ENCODE measurements around the gene HMG20B.

DNA sequence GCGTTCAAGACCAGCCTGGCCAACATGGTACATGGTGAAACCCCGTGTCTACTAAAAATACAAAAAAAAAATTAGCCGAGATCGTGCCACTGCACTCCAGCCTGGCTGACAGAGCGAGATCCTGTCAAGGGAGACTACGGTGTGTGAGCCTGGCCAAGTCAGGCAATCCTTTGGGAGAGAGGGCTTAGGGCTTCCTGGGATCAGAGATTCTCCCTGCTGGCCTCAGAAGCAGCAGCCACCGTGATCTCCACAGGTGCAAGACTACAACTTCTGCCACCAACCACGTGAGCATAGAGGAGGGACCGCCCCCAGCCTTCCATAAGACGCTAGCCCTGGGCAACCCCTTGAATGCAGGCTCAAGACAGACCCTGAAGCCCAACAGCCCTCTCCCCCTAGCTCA lies 22.9 kb upstream of the HMG20B start:
- TF ChIP-seq, protein P1, sequence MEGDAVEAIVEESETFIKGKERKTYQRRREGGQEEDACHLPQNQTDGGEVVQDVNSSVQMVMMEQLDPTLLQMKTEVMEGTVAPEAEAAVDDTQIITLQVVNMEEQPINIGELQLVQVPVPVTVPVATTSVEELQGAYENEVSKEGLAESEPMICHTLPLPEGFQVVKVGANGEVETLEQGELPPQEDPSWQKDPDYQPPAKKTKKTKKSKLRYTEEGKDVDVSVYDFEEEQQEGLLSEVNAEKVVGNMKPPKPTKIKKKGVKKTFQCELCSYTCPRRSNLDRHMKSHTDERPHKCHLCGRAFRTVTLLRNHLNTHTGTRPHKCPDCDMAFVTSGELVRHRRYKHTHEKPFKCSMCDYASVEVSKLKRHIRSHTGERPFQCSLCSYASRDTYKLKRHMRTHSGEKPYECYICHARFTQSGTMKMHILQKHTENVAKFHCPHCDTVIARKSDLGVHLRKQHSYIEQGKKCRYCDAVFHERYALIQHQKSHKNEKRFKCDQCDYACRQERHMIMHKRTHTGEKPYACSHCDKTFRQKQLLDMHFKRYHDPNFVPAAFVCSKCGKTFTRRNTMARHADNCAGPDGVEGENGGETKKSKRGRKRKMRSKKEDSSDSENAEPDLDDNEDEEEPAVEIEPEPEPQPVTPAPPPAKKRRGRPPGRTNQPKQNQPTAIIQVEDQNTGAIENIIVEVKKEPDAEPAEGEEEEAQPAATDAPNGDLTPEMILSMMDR (IDR thresholded peaks at IDR 0.05), result no peak
- TF ChIP-seq POLR2AphosphoS5 (IDR thresholded peaks at IDR 0.05) (no peak), POLR2A (IDR thresholded peaks at IDR 0.05) (no peak)

Measured in stomach (tissue), 4 donors.